DMS79 treated with DMSO at 0.1 percent for 48 hours (cell line): ENCODE measurements around the gene MED27.

ENCODE experiments used
- DNase-seq: peaks from one replicate; lab custom pipeline; 2025; lab: John Stamatoyannopoulos, UW

Gene MED27

GRCh38 chr9:132041798-132042197, 37.9 kb downstream of the MED27 start:
- no peak for DNase-seq

- DNase-seq, result peak; percentile 64
These were observed 38.9 kb downstream of the MED27 start for GRCh38 chr9:132040808-132041207.

GRCh38 chr9:132040246-132040645, 39.4 kb downstream of the MED27 start:
- no peak for DNase-seq

- DNase-seq, result no peak
These were observed 40.4 kb downstream of the MED27 start for GRCh38 chr9:132039284-132039683.

- DNase-seq, result no peak
These were observed 42.2 kb downstream of the MED27 start for GRCh38 chr9:132037458-132037857.

GRCh38 chr9:132036521-132036920, 43.1 kb downstream of the MED27 start:
- no peak for DNase-seq

GRCh38 chr9:132035679-132036078, 44.0 kb downstream of the MED27 start:
- no peak for DNase-seq

- DNase-seq, result peak; percentile 42
These were observed 47.3 kb downstream of the MED27 start for GRCh38 chr9:132032238-132032950.

GRCh38 chr9:132031467-132032237, 48.0 kb downstream of the MED27 start:
- no peak for DNase-seq

- no peak for DNase-seq
These were observed 48.9 kb downstream of the MED27 start for GRCh38 chr9:132030626-132031325.

- DNase-seq, result peak; percentile 83
These were observed 51.7 kb downstream of the MED27 start for GRCh38 chr9:132027752-132028663.

- peak; percentile 46 for DNase-seq
These were observed 52.6 kb downstream of the MED27 start for GRCh38 chr9:132026932-132027585.

- DNase-seq, result no peak
These were observed 53.9 kb downstream of the MED27 start for GRCh38 chr9:132025766-132026165.

GRCh38 chr9:132024589-132024988, 55.1 kb downstream of the MED27 start:
- DNase-seq, result no peak

GRCh38 chr9:132023419-132024180, 56.1 kb downstream of the MED27 start:
- DNase-seq, result peak; percentile 73

GRCh38 chr9:132020820-132021510, 58.7 kb downstream of the MED27 start:
- DNase-seq, result no peak

GRCh38 chr9:132020272-132020671, 59.4 kb downstream of the MED27 start:
- DNase-seq, result no peak

GRCh38 chr9:132019702-132020101, 60.0 kb downstream of the MED27 start:
- DNase-seq, result no peak

- DNase-seq, result no peak
These were observed 60.7 kb downstream of the MED27 start for GRCh38 chr9:132018957-132019405.

GRCh38 chr9:132016456-132016855, 63.2 kb downstream of the MED27 start:
- DNase-seq, result no peak
